ENCODE data around the gene NME7. TPM values are rescaled to one million over a fixed set of nuclear protein-coding genes. Genes with fewer than 3 reads are reported as not detected.

Gene NME7
- total RNA-seq, 1 donor from 2014 or later, result 60.6 TPM

GRCh38 chr1:169348383-169349036 is 19.1 kb downstream of the NME7 start:
- Mint-ChIP-seq H3K4me3 (no peak overlapping the region), H3K36me3 (peaks cover 3% of the 10 kb centered on the region), H3K27me3 (ENCODE audit: insufficient read depth, low read depth) (no peaks in the 10 kb centered on the region), H3K27ac (no peak overlapping the region), H3K4me1 (no peaks in the 10 kb centered on the region), H3K9me3 (peaks cover 16% of the 10 kb centered on the region)
- H3K79me2 ChIP-seq (ENCODE audit: low read depth), result peaks cover 7% of the 10 kb centered on the region
- peak; percentile 90 for TF ChIP-seq CTCF (IDR thresholded peaks at IDR 0.05)
- no peak for TF ChIP-seq EZH2phosphoT487 (IDR thresholded peaks at IDR 0.05)
- H3K4me3 ChIP-seq, result no peak overlapping the region
- H3K27ac ChIP-seq, result no peak overlapping the region
- H3K4me2 ChIP-seq, result no peak overlapping the region
- no peaks in the 10 kb centered on the region for H3K36me3 ChIP-seq
- H3K9me3 ChIP-seq (ENCODE audit: low read depth), result no peaks in the 10 kb centered on the region
- no peak overlapping the region for H3K9ac ChIP-seq
- no peak overlapping the region for H2AFZ ChIP-seq (replicated peaks)
- no peaks in the 10 kb centered on the region for H3K27me3 ChIP-seq
- no peaks in the 10 kb centered on the region for H4K20me1 ChIP-seq (ENCODE audit: low read depth)
- H3F3A ChIP-seq (ENCODE audit: low read depth), result no peaks in the 10 kb centered on the region
- DNase-seq (ENCODE audit: low spot score), result peak; percentile 66
- H3K4me1 ChIP-seq, result no peaks in the 10 kb centered on the region

GRCh38 chr1:169347688-169348382 is 19.8 kb downstream of the NME7 start:
- Histone ChIP-seq H3K27me3 (no peaks in the 10 kb centered on the region), H3K9ac (no peak overlapping the region), H3K4me2 (no peak overlapping the region), H3F3A (ENCODE audit: low read depth) (no peaks in the 10 kb centered on the region), H3K4me1 (no peaks in the 10 kb centered on the region), H3K79me2 (ENCODE audit: low read depth) (peaks cover 3% of the 10 kb centered on the region), H3K27ac (no peak overlapping the region), H2AFZ (replicated peaks) (no peak overlapping the region), H3K36me3 (no peaks in the 10 kb centered on the region), H3K9me3 (ENCODE audit: low read depth) (no peaks in the 10 kb centered on the region), H3K4me3 (no peak overlapping the region), H4K20me1 (ENCODE audit: low read depth) (no peaks in the 10 kb centered on the region)
- TF ChIP-seq EZH2 (IDR thresholded peaks at IDR 0.05), result no peak
- TF ChIP-seq EZH2phosphoT487 (IDR thresholded peaks at IDR 0.05), result no peak
- no peak for TF ChIP-seq CTCF (IDR thresholded peaks at IDR 0.05)
- Mint-ChIP-seq H3K4me3 (no peak overlapping the region), H3K9me3 (peaks cover 10% of the 10 kb centered on the region), H3K27ac (no peak overlapping the region), H3K4me1 (no peaks in the 10 kb centered on the region), H3K36me3 (no peaks in the 10 kb centered on the region), H3K27me3 (ENCODE audit: insufficient read depth, low read depth) (no peaks in the 10 kb centered on the region)
- no peak for DNase-seq (ENCODE audit: low spot score)

- peaks cover 1% of the 10 kb centered on the region for H3K36me3 Mint-ChIP-seq
- no peak overlapping the region for H3K4me3 Mint-ChIP-seq
- Histone ChIP-seq H3K9ac (no peak overlapping the region), H3K9me3 (ENCODE audit: low read depth) (no peaks in the 10 kb centered on the region), H4K20me1 (ENCODE audit: low read depth) (no peaks in the 10 kb centered on the region), H3K4me3 (no peak overlapping the region), H3K4me1 (no peaks in the 10 kb centered on the region), H3K27me3 (no peaks in the 10 kb centered on the region), H3K36me3 (no peaks in the 10 kb centered on the region), H3K4me2 (no peak overlapping the region), H3K27ac (no peak overlapping the region), H3K79me2 (ENCODE audit: low read depth) (peaks cover 3% of the 10 kb centered on the region), H2AFZ (replicated peaks) (no peak overlapping the region), H3F3A (ENCODE audit: low read depth) (no peaks in the 10 kb centered on the region)
- H3K27ac Mint-ChIP-seq, result no peak overlapping the region
- TF ChIP-seq EZH2 (IDR thresholded peaks at IDR 0.05), result no peak
- TF ChIP-seq CTCF (IDR thresholded peaks at IDR 0.05), result no peak
- no peak for TF ChIP-seq EZH2phosphoT487 (IDR thresholded peaks at IDR 0.05)
- no peaks in the 10 kb centered on the region for H3K9me3 Mint-ChIP-seq
- H3K27me3 Mint-ChIP-seq (ENCODE audit: insufficient read depth, low read depth), result no peaks in the 10 kb centered on the region
- H3K4me1 Mint-ChIP-seq, result no peaks in the 10 kb centered on the region
- no peak for DNase-seq (ENCODE audit: low spot score)
These were observed 21.5 kb downstream of the NME7 start for GRCh38 chr1:169346036-169346589.
